ENCODE results near the gene COQ6.
"Not testable (repeated sequence)": the region's sequence is repeated elsewhere in the genome, so short reads cannot be mapped to it uniquely, and the experiment has no call there.

Gene COQ6

DNA sequence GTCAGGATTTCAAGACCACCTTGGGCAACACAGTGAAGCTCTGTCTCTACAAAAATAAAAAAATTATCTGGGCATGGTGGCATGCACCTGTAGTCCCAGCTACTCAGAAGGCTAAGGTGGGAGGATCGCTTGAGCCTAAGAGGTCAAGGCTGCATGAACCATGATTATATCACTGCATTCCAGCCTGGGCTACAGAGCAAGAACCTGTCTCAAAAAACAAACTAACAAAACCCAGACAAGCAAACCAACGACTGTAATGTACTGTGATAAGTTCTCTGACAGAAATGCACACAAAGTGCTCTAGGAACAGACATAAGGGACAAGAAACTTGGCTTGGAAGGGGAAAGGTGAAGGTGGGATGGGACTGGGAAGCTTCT is 46.6 kb downstream of the COQ6 start:
- in situ Hi-C loops (cut with MboI; ENCODE audit: low pct_unique_long_range_greater_than_20kb, low sequenced_read_pairs, unreplicated experiment), result no loop called here
- TF ChIP-seq, protein P1, sequence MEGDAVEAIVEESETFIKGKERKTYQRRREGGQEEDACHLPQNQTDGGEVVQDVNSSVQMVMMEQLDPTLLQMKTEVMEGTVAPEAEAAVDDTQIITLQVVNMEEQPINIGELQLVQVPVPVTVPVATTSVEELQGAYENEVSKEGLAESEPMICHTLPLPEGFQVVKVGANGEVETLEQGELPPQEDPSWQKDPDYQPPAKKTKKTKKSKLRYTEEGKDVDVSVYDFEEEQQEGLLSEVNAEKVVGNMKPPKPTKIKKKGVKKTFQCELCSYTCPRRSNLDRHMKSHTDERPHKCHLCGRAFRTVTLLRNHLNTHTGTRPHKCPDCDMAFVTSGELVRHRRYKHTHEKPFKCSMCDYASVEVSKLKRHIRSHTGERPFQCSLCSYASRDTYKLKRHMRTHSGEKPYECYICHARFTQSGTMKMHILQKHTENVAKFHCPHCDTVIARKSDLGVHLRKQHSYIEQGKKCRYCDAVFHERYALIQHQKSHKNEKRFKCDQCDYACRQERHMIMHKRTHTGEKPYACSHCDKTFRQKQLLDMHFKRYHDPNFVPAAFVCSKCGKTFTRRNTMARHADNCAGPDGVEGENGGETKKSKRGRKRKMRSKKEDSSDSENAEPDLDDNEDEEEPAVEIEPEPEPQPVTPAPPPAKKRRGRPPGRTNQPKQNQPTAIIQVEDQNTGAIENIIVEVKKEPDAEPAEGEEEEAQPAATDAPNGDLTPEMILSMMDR (IDR thresholded peaks at IDR 0.05; ENCODE audit: extremely low read depth, insufficient read depth, missing control alignments), result no peak
- no peak for DNase-seq (ENCODE audit: low spot score)

DNA sequence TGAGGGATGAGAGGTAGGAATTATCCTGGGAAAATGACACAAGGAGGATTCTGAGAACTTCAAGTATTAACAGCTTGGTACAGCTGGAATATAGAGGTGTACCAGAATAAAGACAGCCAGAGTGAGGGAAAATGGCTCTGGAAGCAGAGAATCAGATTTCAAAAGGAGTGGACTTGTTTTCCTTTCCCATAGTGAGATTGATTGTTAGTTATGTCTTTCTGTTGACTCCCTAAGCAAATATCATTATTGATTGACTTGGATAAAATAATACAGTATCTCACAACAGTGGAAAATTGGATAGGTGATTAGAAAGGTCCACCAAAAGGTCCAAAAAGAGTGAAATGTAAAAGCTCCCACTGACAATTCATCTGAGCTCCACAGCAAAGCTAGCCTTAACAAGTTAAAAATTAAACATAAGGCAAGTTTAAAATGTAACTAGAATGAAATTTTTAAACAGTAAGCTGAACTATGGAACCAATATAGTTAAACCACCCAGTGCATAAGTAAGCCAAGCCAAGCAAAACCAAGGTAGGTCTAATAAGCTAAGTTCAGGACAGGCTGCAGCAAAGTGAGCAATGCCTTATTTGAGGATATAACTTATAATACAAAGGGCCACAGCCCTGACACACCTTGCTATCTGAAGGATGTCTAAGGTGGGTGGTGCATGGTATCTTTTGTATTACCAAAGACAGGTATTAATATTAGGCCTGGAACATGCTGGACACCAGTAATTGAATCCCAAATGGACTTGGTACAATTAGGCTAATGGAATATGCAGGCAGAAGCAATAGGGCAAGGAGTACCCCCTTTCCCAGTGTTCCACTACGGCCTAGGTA is 47.2 kb downstream of the COQ6 start:
- no peak for DNase-seq (ENCODE audit: low spot score)
- in situ Hi-C loops (cut with MboI; ENCODE audit: low pct_unique_long_range_greater_than_20kb, low sequenced_read_pairs, unreplicated experiment), result no loop called here
- TF ChIP-seq, protein P1 (IDR thresholded peaks at IDR 0.05; ENCODE audit: extremely low read depth, insufficient read depth, missing control alignments), result no peak

DNA sequence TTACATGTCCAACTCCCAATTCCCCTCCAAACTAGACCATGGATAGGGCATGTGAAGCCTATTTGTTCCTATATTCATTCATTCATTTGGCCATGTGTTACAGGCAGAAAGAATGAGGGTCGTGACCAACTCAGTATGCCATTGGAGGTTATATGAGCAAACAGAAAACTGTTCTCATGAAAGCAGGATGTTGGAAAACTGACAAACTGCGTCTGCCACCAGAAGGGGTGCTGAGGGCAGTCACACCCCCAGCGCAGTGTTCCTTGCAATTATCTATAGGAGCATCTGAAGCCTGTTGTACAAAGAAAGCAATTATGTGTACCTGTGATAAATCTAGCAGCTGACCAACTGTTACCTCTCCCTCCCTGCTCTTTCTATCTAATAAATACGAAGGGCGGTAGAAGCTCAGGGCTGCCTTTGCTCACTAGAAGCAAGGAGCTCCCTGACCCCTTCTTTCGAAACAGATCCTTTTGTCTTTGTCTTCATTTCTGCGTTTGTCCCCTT is 47.9 kb downstream of the COQ6 start:
- no peak for DNase-seq (ENCODE audit: low spot score)
- TF ChIP-seq, protein P1 (IDR thresholded peaks at IDR 0.05; ENCODE audit: extremely low read depth, insufficient read depth, missing control alignments), result no peak
- in situ Hi-C loops (cut with MboI; ENCODE audit: low pct_unique_long_range_greater_than_20kb, low sequenced_read_pairs, unreplicated experiment), result no loop called here

DNA sequence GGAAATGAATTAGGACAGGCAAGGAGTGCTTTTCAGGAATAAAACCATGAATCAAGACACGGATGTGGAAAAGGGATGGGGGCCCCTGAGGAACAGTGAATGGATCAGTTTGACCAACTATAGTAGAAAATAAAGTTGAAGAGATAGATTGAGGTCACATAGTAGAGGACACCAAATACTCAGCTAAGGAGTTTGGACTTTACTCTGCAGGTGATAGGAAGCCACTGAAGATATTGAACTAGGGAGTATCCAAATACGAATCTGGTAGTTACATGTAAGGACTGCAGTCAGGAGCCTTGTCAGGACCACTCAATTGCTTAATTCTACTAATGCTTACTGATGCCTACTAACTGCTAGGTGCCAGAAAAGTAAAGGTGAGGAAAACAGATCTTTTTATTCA is 48.6 kb downstream of the COQ6 start:
- in situ Hi-C loops (cut with MboI; ENCODE audit: low pct_unique_long_range_greater_than_20kb, low sequenced_read_pairs, unreplicated experiment), result no loop called here
- TF ChIP-seq, protein P1 (IDR thresholded peaks at IDR 0.05; ENCODE audit: extremely low read depth, insufficient read depth, missing control alignments), result no peak
- no peak for DNase-seq (ENCODE audit: low spot score)

DNA sequence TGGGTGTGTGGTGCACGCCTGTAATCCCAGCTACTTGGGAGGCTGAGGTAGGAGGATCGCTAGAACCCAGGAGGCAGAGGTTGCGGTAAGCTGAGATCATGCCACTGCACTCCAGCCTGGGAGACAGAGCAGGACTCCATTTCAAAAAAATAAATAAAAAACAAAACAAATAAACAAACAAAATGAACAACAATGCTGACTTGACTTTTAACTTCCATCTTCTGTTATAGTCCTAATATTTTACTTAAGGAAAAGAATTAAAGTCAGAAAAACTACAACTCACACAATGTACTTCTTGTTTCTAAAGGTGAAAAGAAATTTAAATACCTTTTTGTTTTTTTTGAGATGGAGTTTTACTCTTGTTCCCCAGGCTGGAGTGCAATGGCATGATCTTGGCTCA is 55.6 kb downstream of the COQ6 start:
- in situ Hi-C loops (cut with MboI; ENCODE audit: low pct_unique_long_range_greater_than_20kb, low sequenced_read_pairs, unreplicated experiment), result loop anchor here (25.0 kb wide), 1 partner anchor 493 kb away; no protein-coding TSS in a partner anchor
- DNase-seq (ENCODE audit: low spot score), result not testable (repeated sequence)

DNA sequence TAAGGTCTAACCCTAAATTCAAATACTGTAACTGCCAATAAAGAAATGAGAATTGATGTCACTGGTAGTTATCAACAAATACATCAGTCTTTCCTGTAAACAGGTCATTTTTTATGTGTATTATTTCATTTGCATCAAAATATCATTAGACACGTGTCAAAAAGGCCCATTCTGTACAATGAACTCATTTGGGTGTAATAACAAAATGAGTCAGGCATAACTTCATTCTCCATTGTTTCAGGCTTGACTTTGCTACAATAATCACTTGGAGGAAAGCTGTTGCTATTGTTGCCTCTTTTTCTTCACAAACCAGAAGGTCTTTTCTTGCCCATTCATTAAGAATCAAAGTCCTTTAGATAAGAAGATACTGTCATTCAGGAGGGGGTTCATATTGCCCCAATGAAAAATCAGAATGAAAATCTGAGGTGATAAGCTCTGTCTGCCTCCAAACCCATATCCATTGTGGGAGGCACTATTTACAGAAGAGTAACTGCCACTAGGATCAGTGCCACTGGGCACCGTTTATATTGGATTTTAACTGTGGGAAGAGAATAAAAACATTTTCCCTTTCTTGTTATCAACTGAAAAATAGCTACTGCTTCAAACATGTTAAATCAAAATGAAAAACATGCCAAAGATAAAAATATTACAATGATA is 58.9 kb downstream of the COQ6 start:
- TF ChIP-seq, protein P1 (IDR thresholded peaks at IDR 0.05; ENCODE audit: extremely low read depth, insufficient read depth, missing control alignments), result no peak
- in situ Hi-C loops (cut with MboI; ENCODE audit: low pct_unique_long_range_greater_than_20kb, low sequenced_read_pairs, unreplicated experiment), result loop anchor here (25.0 kb wide), 1 partner anchor 497 kb away; no protein-coding TSS in a partner anchor
- no peak for DNase-seq (ENCODE audit: low spot score)
